ENCODE measurements around the gene NTSR2. TPM values are rescaled to one million over a fixed set of nuclear protein-coding genes. Genes with fewer than 3 reads are reported as not detected.

NTSR2 gene
- polyA plus RNA-seq, 2 of the 4 experiments (the other 2 are of a cell fraction): not detected

DNA sequence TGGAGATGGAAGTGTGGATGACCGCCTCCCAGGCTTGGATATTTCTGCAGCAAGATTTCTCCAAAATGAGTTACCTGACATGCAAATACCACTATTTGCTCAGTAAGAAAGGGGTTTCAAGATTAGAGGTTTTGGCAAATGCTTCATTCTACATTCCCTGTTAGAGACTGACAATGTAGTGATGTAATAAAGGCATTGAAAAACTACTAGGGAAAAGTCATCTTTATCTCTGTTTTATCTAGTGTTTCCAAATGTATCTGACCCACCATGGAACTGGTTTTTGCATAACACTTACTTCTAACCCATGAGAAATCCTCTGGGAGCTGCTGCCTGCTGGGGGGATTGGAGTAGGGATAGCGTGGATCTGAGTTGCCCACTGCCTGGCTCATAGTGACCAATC is 33.0 kb upstream of the NTSR2 start:
- Histone ChIP-seq H3K4me3 (no peak overlapping the region), H3K27ac (no peak overlapping the region), H3K9me3 (peaks cover 11% of the 10 kb centered on the region), H3K4me1 (peaks cover 6% of the 10 kb centered on the region), H3K4me2 (no peak overlapping the region)
- ChIA-PET POLR2A (no interaction called here), CTCF (interaction anchor here (1.0 to 35.7 kb wide), 4 partner anchors 9 to 570 kb away, joined by 3 to 700 read pairs (median 4); a partner anchor contains a TSS)
- DNase-seq (ENCODE audit: low read depth in 1 of 2, low spot score in 1 of 2): no peak
- TF ChIP-seq ESRRA (IDR thresholded peaks at IDR 0.05; ENCODE audit: borderline replicate concordance, low read length): no peak
- no peak for TF ChIP-seq MAFK (IDR thresholded peaks at IDR 0.05; ENCODE audit: partially characterized antibody)
- TF ChIP-seq, protein P1, sequence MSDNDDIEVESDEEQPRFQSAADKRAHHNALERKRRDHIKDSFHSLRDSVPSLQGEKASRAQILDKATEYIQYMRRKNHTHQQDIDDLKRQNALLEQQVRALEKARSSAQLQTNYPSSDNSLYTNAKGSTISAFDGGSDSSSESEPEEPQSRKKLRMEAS (IDR thresholded peaks at IDR 0.05): no peak
- TF ChIP-seq, protein P2, sequence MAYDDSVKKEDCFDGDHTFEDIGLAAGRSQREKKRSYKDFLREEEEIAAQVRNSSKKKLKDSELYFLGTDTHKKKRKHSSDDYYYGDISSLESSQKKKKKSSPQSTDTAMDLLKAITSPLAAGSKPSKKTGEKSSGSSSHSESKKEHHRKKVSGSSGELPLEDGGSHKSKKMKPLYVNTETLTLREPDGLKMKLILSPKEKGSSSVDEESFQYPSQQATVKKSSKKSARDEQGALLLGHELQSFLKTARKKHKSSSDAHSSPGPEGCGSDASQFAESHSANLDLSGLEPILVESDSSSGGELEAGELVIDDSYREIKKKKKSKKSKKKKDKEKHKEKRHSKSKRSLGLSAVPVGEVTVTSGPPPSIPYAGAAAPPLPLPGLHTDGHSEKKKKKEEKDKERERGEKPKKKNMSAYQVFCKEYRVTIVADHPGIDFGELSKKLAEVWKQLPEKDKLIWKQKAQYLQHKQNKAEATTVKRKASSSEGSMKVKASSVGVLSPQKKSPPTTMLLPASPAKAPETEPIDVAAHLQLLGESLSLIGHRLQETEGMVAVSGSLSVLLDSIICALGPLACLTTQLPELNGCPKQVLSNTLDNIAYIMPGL (CRISPR knock-in tag; IDR thresholded peaks at IDR 0.05; ENCODE audit: borderline replicate concordance): no peak
- TF ChIP-seq, protein P3, sequence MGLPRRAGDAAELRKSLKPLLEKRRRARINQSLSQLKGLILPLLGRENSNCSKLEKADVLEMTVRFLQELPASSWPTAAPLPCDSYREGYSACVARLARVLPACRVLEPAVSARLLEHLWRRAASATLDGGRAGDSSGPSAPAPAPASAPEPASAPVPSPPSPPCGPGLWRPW (IDR thresholded peaks at IDR 0.05): no peak
- TF ChIP-seq RAD21 (conservative IDR thresholded peaks at IDR 0.05 in 1 of 2, IDR thresholded peaks at IDR 0.05 in 1 of 2): no peak
- TF ChIP-seq, protein P4, sequence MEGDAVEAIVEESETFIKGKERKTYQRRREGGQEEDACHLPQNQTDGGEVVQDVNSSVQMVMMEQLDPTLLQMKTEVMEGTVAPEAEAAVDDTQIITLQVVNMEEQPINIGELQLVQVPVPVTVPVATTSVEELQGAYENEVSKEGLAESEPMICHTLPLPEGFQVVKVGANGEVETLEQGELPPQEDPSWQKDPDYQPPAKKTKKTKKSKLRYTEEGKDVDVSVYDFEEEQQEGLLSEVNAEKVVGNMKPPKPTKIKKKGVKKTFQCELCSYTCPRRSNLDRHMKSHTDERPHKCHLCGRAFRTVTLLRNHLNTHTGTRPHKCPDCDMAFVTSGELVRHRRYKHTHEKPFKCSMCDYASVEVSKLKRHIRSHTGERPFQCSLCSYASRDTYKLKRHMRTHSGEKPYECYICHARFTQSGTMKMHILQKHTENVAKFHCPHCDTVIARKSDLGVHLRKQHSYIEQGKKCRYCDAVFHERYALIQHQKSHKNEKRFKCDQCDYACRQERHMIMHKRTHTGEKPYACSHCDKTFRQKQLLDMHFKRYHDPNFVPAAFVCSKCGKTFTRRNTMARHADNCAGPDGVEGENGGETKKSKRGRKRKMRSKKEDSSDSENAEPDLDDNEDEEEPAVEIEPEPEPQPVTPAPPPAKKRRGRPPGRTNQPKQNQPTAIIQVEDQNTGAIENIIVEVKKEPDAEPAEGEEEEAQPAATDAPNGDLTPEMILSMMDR (IDR thresholded peaks at IDR 0.05): no peak
- WGBS (ENCODE audit: missing lambda C conversion rate): 79% methylated on average over 2 of the region's 2 CpGs
- ATAC-seq: no peak
- no peak for FAIRE-seq

DNA sequence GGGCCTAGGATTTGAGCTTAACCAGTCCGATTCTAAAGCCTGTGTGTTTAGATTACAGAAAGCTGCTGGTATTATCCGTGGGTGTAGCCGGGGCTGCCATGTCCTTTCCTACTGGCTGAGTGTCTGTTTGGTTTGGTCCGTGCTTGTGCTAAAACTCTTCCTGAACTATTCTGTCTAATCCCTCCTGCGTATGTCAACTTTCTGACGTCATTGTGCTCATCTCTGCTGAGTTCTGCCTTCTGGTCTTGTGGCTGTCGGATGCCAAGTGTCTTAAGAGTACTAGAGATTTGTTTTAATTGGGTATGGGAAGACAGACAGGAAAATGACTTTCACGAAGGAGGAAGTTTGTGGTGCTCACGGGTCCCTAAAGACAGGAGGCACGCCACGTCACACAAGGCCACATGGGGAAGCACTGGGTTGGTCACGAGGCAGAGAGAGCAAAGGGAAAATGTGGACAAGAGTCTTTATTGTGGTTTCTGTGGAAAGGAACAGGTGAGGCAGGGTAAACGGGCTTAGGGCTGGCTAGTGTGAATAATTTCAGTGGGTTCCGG is 31.8 kb upstream of the NTSR2 start:
- DNase-seq (ENCODE audit: low read depth in 1 of 2, low spot score in 1 of 2): no peak
- POLR2A ChIA-PET: no interaction called here
- peaks cover 17% of the 10 kb centered on the region for H3K4me1 ChIP-seq
- no peak for FAIRE-seq
- ATAC-seq: no peak
- no peak for TF ChIP-seq ESRRA (IDR thresholded peaks at IDR 0.05; ENCODE audit: borderline replicate concordance, low read length)
- TF ChIP-seq JUNB (IDR thresholded peaks at IDR 0.05): no peak
- TF ChIP-seq EHF (CRISPR knock-in tag; IDR thresholded peaks at IDR 0.05): no peak
- TF ChIP-seq HEYL (CRISPR knock-in tag; IDR thresholded peaks at IDR 0.05): no peak
- no peak for TF ChIP-seq ZNF302 (CRISPR knock-in tag; IDR thresholded peaks at IDR 0.05)
- no peak for TF ChIP-seq ZSCAN20 (CRISPR knock-in tag; IDR thresholded peaks at IDR 0.05)
- no peak for TF ChIP-seq FOSL2 (IDR thresholded peaks at IDR 0.05)
- no peak for TF ChIP-seq FOSL2 (CRISPR knock-in tag; IDR thresholded peaks at IDR 0.05)
- no peak for TF ChIP-seq KDM5A (IDR thresholded peaks at IDR 0.05)
- TF ChIP-seq CBX2 (IDR thresholded peaks at IDR 0.05; ENCODE audit: borderline replicate concordance, low read depth): no peak
- no peak for TF ChIP-seq EHMT2 (IDR thresholded peaks at IDR 0.05; ENCODE audit: low read depth)
- TF ChIP-seq, protein P3 (IDR thresholded peaks at IDR 0.05): no peak
- no peak for TF ChIP-seq RCOR1 (IDR thresholded peaks at IDR 0.05; ENCODE audit: low read depth, low read length)
- TF ChIP-seq ZFP36 (IDR thresholded peaks at IDR 0.05; ENCODE audit: borderline replicate concordance, partially characterized antibody): no peak
- TF ChIP-seq, protein P4 (IDR thresholded peaks at IDR 0.05): no peak
- TF ChIP-seq MAZ (IDR thresholded peaks at IDR 0.05; ENCODE audit: borderline replicate concordance, low read depth, low read length): no peak
- TF ChIP-seq POLR2A (IDR thresholded peaks at IDR 0.05; ENCODE audit: low read length): no peak
- no peak overlapping the region for H3K4me2 ChIP-seq
- no peak overlapping the region for H3K4me3 ChIP-seq
- no peak overlapping the region for H3K27ac ChIP-seq
- peaks cover 11% of the 10 kb centered on the region for H3K9me3 ChIP-seq
- CTCF ChIA-PET: interaction anchor here (1.0 to 35.7 kb wide), 2 partner anchors 9 to 83 kb away, joined by 3 to 700 read pairs; no protein-coding TSS in a partner anchor
- 72% methylated on average over 14 of the region's 14 CpGs for WGBS (ENCODE audit: missing lambda C conversion rate)

Measured in A549 (cell line).